KG1 (cell line): ENCODE data around the gene POLR2I.
"Not testable (repeated sequence)": the region's sequence is repeated elsewhere in the genome, so short reads cannot be mapped to it uniquely, and the experiment has no call there.

Experiments used
- DNase-seq: peaks from one replicate; lab custom pipeline; 2025; lab: John Stamatoyannopoulos, UW

The POLR2I gene

GRCh38 chr19:36114721-36115452, at the start of gene POLR2I:
Gene POLR2I, minus strand, starts transcription at chr19:36114875. Its CDS starts 19 bp downstream, at chr19:36114856.
- DNase-seq: peak; percentile 87

- no peak for DNase-seq
These were observed 49.1 kb upstream of the POLR2I start for GRCh38 chr19:36163813-36164212.

GRCh38 chr19:36160821-36161596, 46.3 kb upstream of the POLR2I start:
- no peak for DNase-seq

GRCh38 chr19:36153126-36153525, 38.5 kb upstream of the POLR2I start:
- no peak for DNase-seq

DNA sequence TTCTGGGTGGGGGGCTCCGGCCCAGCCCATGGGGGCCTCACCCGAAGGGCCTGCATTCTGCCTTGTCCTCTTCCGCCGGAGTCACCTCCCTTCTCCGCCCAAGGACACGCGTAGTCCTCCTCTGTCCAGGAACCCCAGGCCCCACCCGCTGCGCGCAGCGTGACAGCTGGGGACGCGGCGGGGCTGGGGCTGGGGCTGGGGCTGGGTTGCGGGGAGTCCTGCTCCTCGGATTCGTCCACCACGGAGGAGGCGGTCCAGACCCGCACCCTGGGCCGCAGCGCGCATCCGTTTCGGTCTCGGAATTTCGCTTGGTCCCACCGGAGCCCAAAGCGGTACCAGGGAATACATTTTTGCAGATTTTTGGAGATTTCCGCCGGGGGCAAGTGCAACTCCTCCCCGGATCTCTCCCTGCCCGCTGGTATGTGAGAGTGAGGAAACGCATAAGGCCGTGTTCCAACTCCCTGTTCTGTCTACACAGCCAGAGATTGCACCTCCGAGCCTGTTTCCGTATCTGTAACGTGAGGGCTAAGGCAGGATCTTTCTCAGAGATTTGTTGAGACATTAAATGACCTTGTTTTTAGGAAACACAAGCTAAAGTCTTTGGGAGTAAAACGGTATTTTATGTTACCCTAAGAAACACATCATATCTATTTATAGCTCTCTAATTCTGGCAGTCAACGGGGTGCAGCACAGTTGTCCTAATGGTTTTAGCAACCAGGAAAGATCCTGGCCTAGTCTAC, 37.8 kb upstream of the POLR2I start, which contains the start of gene COX7A1:
Gene COX7A1 (minus strand): TSS at position 96 of the 740 bp plus-strand sequence. CDS start 40 bp downstream, at position 56.
- DNase-seq: no peak

GRCh38 chr19:36152019-36152351, 37.3 kb upstream of the POLR2I start:
- DNase-seq: no peak

- no peak for DNase-seq
These were observed 36.7 kb upstream of the POLR2I start for GRCh38 chr19:36151144-36152018.

- no peak for DNase-seq
These were observed 35.9 kb upstream of the POLR2I start for GRCh38 chr19:36150586-36150985.

DNA sequence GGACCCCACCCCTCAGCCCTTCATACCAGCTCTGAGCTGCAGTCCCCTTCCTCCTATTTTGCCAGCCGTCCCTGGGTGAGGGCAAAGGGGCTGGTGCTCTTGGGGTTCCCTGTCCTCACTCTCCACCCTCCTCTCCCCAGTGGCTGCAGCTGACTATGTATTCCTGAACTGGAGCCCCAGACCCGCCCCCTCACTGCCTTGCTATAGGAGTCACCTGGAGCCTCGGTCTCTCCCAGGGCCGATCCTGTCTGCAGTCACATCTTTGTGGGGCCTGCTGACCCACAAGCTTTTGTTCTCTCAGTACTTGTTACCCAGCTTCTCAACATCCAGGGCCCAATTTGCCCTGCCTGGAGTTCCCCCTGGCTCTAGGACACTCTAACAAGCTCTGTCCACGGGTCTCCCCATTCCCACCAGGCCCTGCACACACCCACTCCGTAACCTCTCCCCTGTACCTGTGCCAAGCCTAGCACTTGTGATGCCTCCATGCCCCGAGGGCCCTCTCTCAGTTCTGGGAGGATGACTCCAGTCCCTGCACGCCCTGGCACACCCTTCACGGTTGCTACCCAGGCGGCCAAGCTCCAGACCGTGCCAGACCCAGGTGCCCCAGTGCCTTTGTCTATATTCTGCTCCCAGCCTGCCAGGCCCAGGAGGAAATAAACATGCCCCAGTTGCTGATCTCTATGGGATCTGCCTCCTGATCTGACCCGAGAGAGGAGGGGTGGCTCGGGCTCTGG, 35.2 kb upstream of the POLR2I start:
- no peak for DNase-seq

GRCh38 chr19:36144624-36145023, 29.9 kb upstream of the POLR2I start:
- DNase-seq: no peak

GRCh38 chr19:36142496-36142895, 27.8 kb upstream of the POLR2I start:
- no peak for DNase-seq

DNA sequence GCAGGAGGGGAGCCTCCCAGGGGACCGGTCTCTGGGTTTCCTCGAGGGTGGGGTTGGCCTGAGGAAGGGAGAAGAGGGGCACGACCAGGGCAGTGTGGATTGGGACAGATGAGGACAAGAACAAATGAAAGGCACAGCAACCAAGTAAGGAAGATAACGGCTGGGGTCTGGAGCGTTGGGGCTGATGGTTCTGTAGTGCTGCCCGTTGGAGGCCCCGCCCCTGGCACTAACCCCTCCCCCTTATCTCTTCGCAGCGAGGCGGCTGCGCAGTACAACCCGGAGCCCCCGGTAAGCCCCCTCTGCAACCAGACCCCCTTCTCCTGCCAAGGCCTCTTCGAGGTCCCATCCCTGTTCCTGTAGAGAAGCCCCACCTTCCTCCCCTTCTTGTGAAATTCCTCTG, 27.4 kb upstream of the POLR2I start:
- no peak for DNase-seq

DNA sequence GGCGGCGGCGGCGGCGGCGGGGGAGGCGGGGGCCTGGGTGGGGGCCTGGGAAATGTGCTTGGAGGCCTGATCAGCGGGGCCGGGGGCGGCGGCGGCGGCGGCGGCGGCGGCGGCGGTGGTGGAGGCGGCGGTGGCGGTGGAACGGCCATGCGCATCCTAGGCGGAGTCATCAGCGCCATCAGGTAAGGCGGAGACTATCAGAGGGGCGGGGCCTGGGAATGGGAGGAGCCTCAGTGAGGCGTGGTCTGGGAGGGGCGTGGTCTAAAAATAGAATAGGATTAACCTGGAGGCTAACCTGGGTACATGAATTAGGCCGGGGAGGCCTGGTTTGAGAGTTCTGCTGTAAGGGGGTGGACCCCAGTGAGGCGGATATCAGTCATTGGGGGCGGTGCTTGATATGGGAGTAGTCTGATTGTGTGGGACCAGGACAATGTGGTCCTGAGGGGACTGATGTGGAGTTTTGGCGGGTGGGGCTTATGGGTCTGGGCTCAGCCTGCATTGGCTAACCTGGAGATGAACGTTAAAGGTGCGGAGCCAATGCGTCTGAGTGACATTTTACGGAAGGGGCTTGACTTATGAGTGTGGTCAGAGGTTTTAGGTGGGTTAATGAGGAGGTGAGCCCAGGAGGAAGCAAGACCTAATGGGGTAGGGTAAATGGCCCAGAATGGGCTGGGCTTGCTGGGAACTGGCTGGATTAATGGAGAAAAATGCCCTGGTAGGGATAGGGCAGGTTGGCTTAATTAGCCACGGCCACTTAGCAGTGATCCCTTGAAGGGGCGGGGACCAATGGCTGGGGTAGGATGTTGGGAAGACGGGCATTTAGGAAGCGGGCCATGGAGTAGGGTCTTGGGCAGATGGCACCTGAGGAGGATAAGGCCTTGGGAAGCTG, 26.6 kb upstream of the POLR2I start:
- peak; percentile 14 for DNase-seq

DNA sequence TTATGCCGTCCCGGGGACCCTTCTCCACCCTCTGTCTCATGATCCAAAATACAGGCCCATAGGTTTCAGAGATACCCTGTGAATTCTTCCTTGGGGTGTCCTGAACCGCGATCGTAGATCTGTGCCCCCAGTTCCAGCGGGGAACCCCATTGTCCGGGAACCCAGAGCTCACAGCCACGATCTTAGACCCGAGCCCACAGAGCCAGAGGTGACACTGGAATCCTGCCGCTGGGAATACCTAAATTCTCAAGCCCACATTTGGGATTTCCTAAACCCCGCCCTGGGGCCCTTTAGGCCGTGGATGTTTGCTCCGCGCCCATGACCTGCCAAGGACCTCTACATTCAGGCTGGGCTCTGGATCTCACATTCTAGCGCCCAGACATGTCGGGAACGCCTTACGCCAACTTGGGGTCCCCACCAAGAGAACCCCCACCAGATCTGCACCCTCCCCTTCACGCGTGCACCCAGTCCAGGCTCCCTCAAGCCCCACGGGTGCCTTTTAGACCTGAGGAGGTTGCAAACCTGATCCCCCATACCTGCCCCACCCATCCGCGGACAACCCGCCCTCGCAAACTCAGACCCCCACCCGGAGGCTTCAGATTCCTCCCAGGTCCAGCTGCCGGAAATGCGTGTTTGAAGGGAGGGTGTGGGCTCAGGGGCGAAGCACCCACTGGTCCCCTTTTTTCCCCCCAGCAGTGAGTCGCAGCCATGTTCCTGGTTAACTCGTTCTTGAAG, 25.8 kb upstream of the POLR2I start:
- peak; percentile 29 for DNase-seq

DNA sequence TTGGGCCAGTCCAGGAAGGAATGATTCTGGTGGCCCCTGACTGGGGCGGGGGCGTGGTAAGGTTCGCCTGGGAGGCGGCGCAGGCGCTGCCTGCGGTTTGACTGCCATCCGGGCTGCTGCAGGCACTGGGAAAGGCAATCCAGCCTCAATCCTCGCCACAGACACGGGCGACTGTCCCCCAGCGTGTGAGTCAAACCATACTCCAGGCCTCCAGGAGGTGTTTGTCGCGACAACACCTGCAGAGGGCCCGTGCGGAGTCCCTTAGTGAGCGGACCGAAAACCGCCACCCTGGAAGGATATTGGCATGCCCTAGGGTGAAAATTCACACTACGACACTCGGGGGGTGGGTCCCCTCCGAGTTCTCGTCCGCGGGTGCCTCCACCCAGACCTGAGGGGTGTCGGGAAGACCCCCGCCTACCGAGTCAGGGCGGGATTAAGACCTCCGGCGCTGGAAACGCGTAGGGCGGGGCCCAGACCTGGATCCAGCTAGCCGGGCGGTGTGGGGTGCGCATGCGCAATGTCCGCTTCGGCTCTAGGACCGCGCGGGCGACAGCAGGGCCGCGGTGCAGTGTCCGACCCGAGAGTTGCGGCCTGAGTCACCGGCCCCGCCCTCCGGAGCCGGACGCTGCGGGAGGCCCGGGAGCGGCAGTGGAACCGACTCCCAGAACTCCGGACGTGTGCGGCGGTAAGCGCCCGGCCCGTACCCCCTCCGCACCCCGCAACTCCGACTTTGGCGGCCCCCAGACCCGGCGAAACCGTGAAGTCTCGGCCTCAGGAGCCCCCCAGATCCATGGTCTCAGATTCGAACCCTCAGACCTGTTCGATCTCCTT, 25.0 kb upstream of the POLR2I start, which contains the start of gene CAPNS1:
Gene CAPNS1 (plus strand): TSS at position 594 of the 831 bp plus-strand sequence. CDS start 946 bp downstream, outside the sequence.
- DNase-seq: peak; percentile 89

DNA sequence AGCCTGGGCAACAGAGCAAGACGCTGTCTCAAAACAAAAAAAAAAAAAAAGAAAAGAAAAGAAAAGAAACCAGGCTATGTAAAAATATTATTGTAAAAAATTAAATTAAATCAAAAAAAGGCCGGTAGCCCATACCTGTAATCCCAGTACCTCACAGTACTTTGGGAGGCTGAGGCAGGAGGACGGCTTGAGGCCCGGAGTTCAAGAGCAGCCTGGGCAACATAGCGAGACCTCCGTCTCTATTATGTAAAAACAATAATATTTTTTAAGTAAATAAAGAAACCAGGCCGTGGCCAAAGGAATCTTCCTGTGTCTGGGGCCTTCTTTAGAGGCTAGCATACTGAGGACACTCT, 24.4 kb upstream of the POLR2I start:
- no peak for DNase-seq

DNA sequence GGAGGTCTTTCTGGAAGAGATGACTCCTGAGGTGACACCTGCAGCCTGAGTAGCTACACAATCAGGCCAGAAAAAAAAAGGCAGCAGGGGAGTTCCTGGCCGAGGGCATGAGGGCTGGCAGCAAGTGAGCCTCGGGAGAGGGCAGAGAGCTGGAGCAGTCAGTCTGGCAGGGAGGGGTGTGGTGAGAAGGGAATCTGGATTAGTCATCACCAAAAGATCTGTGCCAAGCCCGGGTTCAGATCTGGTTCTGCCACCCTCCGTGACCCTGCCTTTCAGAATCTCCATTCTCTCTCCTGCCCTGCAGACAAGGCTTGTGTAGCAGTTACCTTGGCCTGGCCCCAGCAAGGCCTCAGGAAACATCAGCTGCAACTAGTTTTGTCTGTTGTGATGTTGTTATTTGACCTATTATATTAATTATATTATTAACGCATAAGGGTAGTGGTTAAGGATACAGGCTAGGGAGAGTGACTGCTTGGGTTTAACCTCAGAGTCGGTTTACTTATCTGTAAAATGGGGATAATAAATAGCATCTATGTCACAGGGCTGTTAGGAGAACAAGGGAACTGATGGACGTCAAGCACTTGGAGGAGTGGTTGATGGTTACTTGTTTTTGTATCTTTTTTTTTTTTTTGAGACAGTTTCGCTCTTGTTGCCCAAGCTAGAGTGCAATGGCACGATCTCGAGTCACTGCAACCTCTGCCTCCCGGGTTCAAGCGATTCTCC, 22.4 kb upstream of the POLR2I start:
- no peak for DNase-seq

DNA sequence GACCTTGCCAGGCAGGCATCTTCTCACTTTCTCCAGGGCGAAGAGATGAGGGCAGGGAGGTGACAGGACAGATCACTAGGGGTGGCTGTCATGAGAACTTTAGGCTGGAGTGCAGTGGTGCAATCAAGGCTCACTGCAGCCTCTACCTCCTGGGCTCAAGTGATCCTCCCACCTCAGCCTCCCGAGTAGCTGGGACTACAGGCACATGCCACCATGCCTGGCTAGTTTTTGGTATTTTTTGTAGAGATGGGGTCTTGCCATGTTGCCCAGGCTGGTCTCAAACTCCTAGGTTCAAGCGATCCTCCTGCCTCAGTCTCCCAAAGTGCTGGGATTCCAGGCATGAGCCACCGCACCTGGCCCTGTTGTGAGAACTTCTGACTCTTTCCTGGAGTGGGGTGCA, 20.2 kb upstream of the POLR2I start:
- DNase-seq: not testable (repeated sequence)
